Tibial nerve (tissue), 4 donors: ENCODE measurements around the gene CYB5R2. TPM values are rescaled to one million over a fixed set of nuclear protein-coding genes. Genes with fewer than 3 reads are reported as not detected.

ENCODE experiments used
- DNase-seq, 2 donors: peaks; one replicate each; pipeline ENCODE4 v3.0.0-alpha.2; 2019; ENCODE audit warnings: low spot score in 2 of 2
- H3K27ac ChIP-seq, 4 donors: fragments of 200-600 bp; sonication (generic) in 3 of 4; one replicate each; pipeline ENCODE4 v1.5.1; 2017 to 2019; ENCODE audit warnings: mild to moderate bottlenecking in 1 of 4
- H3K27me3 ChIP-seq, 2 donors: fragments of 200-600 bp; sonication (generic) in 1 of 2; one replicate each; pipeline versions ENCODE4 v1.5.1 to v1.6.0; 2017 to 2019
- H3K36me3 ChIP-seq, 3 donors: fragments of 200-600 bp; sonication (generic); one replicate each; pipeline ENCODE4 v1.5.1; 2018 to 2019
- H3K4me1 ChIP-seq, 4 donors: fragments of 200-600 bp; sonication (generic) in 3 of 4; one replicate each; pipeline ENCODE4 v1.5.1; 2017 to 2019
- H3K4me3 ChIP-seq, 4 donors: fragments of 200-600 bp; sonication (generic) in 3 of 4; one replicate each; pipeline ENCODE4 v1.5.1; 2017 to 2019; ENCODE audit warnings: mild to moderate bottlenecking in 1 of 4, moderate library complexity in 1 of 4
- H3K9me3 ChIP-seq, 4 donors: fragments of 200-600 bp; sonication (generic) in 3 of 4; one replicate each; pipeline ENCODE4 v1.5.1; 2017 to 2019
- EP300 ChIP-seq, 2 donors: sonication (generic); formaldehyde crosslinking; IDR thresholded peaks; one replicate each; pipeline ENCODE4 v1.6.1; 2017; ENCODE audit warnings: antibody characterized with exemption in 2 of 2, mild to moderate bottlenecking in 1 of 2
- POLR2A ChIP-seq, 2 donors: fragments of 450-650 bp; IDR thresholded peaks; one replicate each; pipeline ENCODE4 v1.6.1; 2017; ENCODE audit warnings: antibody characterized with exemption in 2 of 2, mild to moderate bottlenecking in 2 of 2, moderate library complexity in 2 of 2
- WGBS, 2 donors: methylation state at CpG; one replicate each; pipeline ENCODE4 v1.1.5; 2018; 5-methylcytosine and 5-hydroxymethylcytosine counted together
- total RNA-seq, 4 donors: library from RNA; depleted of rRNA; stranded (reverse); fragments of >200 nt; gene quantifications; one replicate each; pipeline ENCODE4 v1.1.0, GENCODE V29; 2016
- TF ChIP-seq, protein P1 (sequence below), 5 experiments: fragments of 200-600 bp in 3 of 5; fragments of 450-650 bp in 2 of 5; sonication (generic) in 3 of 5; IDR thresholded peaks; one replicate each; pipeline ENCODE4 v1.5.1; 2016 to 2019; ENCODE audit warnings: antibody characterized with exemption in 5 of 5, mild to moderate bottlenecking in 3 of 5, moderate library complexity in 2 of 5

Gene CYB5R2
- total RNA-seq, 4 donors from 2014 or later: 50.8 to 104 (median 58.2) TPM

DNA sequence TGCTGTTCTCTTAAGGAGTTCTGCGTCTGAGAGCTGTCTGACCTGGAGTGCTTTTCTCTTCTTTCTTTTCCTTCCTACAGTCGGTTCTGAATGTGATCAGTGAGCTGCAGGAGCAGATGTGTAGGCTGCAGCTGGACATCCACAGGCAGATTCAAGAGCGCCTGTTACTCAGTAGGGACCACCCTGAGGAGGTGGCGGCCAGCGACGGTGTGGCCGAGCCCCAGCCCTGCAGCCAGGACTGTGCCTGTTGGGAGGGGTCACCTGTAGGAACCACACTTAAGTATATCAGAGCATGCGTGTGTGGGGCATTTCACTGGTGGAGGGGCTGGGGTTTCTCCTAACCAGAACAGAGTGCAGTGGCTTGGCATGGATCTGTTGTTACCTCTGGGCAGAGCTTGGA, 56.3 kb downstream of the CYB5R2 start:
- no peak for TF ChIP-seq POLR2A (IDR thresholded peaks at IDR 0.05)
- no peak for TF ChIP-seq EP300 (IDR thresholded peaks at IDR 0.05)
- TF ChIP-seq, protein P1, sequence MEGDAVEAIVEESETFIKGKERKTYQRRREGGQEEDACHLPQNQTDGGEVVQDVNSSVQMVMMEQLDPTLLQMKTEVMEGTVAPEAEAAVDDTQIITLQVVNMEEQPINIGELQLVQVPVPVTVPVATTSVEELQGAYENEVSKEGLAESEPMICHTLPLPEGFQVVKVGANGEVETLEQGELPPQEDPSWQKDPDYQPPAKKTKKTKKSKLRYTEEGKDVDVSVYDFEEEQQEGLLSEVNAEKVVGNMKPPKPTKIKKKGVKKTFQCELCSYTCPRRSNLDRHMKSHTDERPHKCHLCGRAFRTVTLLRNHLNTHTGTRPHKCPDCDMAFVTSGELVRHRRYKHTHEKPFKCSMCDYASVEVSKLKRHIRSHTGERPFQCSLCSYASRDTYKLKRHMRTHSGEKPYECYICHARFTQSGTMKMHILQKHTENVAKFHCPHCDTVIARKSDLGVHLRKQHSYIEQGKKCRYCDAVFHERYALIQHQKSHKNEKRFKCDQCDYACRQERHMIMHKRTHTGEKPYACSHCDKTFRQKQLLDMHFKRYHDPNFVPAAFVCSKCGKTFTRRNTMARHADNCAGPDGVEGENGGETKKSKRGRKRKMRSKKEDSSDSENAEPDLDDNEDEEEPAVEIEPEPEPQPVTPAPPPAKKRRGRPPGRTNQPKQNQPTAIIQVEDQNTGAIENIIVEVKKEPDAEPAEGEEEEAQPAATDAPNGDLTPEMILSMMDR (IDR thresholded peaks at IDR 0.05): no peak
- H3K27me3 ChIP-seq: no peaks in the 10 kb centered on the region
- H3K36me3 ChIP-seq: peaks cover 0 to 58% (median 0%) of the 10 kb centered on the region in 3 donors
- H3K4me3 ChIP-seq: no peak overlapping the region
- WGBS, 2 donors: 91% methylated on average over 8 of the region's 8 CpGs
- H3K4me1 ChIP-seq: peaks cover 0 to 5% (median 0%) of the 10 kb centered on the region in 4 donors
- no peaks in the 10 kb centered on the region for H3K9me3 ChIP-seq
- DNase-seq: no peak
- H3K27ac ChIP-seq: no peak overlapping the region

Other genes with a start within 250 kb of the CYB5R2 start
- gene OLFML1, start 188.0 kb downstream of the CYB5R2 start, total RNA-seq: 10 to 100 TPM in 1 of 4 donors, 1 to 10 TPM in 3; 1.2 to 13.1 (median 6.6) TPM
- 100 to 1,000 TPM in 1 of 4 donors, 10 to 100 TPM in 3; 19.8 to 110 (median 29.2) TPM for gene PPFIBP2, start 159.5 kb downstream of the CYB5R2 start, total RNA-seq
- gene OVCH2, start 33.0 kb upstream of the CYB5R2 start, total RNA-seq: not detected
- gene OR5P2, start 123.4 kb upstream of the CYB5R2 start, total RNA-seq: not detected
- gene OR5P3, start 157.3 kb upstream of the CYB5R2 start, total RNA-seq: not detected